ENCODE results near the gene SLC44A1. TPM values are rescaled to one million over a fixed set of nuclear protein-coding genes. Genes with fewer than 3 reads are reported as not detected.

Gene SLC44A1
- total RNA-seq, 4 donors from 2014 or later = 25.7 to 37.8 (median 28.3) TPM

DNA sequence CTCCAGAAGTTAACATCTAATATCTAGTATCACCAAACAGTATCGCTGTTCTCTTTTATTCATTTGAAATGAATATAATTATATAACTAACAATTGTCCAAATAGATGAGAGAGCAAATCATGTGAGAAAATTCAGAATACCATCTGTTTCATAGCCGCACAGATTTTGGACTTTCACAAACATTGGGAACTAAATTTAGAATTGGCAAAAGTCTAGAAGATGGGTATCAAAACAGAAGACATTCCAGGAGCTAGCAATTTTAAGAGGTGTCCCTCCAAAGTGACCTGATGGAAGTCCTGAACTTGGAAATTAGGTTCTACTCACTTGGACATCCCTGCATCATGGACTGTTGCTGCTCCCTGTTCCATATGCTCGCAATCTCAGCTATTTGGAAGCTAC is 146.4 kb downstream of the SLC44A1 start:
- TF ChIP-seq POLR2AphosphoS5 (IDR thresholded peaks at IDR 0.05) (no peak), POLR2A (IDR thresholded peaks at IDR 0.05; ENCODE audit: low read depth) (no peak), EP300 (IDR thresholded peaks at IDR 0.05) (no peak)
- TF ChIP-seq, protein P1, sequence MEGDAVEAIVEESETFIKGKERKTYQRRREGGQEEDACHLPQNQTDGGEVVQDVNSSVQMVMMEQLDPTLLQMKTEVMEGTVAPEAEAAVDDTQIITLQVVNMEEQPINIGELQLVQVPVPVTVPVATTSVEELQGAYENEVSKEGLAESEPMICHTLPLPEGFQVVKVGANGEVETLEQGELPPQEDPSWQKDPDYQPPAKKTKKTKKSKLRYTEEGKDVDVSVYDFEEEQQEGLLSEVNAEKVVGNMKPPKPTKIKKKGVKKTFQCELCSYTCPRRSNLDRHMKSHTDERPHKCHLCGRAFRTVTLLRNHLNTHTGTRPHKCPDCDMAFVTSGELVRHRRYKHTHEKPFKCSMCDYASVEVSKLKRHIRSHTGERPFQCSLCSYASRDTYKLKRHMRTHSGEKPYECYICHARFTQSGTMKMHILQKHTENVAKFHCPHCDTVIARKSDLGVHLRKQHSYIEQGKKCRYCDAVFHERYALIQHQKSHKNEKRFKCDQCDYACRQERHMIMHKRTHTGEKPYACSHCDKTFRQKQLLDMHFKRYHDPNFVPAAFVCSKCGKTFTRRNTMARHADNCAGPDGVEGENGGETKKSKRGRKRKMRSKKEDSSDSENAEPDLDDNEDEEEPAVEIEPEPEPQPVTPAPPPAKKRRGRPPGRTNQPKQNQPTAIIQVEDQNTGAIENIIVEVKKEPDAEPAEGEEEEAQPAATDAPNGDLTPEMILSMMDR (IDR thresholded peaks at IDR 0.05) = no peak
- 94% methylated on average over 3 of the region's 3 CpGs for WGBS
- Histone ChIP-seq H3K4me3 (no peak overlapping the region), H3K9me3 (no peaks in the 10 kb centered on the region), H3K36me3 (peaks cover 0 to 3% (median 0%) of the 10 kb centered on the region in 4 donors), H3K4me1 (peaks cover 0 to 3% (median 0%) of the 10 kb centered on the region in 4 donors), H3K27ac (replicated peaks in 1 of 4) (no peak overlapping the region), H3K27me3 (no peaks in the 10 kb centered on the region)
- intact Hi-C loops (cut with DNase I) = no loop called here
- no peak for DNase-seq (ENCODE audit: extremely low spot score)

DNA sequence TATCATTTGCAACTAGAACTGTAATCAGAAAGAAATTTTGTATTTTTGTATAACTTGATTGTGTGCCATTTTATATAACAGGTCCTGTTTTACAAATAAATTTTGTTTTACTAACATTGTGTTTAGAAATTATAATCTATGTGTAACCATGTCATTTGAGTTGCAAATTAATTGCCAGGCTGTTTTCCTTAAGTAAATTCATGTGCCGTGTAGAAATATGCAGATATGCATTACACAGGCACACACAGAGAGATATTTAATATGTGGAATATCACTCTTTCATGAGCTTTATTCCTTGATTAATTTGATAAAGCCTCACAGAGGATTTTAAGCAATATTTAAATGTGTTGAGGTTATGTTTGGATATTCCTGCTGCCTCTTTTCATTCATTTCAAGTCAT is 146.8 kb downstream of the SLC44A1 start:
- intact Hi-C loops (cut with DNase I) = no loop called here
- peaks cover 0 to 3% (median 0%) of the 10 kb centered on the region in 4 donors for H3K36me3 ChIP-seq
- no peaks in the 10 kb centered on the region for H3K27me3 ChIP-seq
- no peak for DNase-seq (ENCODE audit: extremely low spot score)
- 100% methylated on average over 1 of the region's 1 CpG for WGBS
- TF ChIP-seq, protein P1 (IDR thresholded peaks at IDR 0.05) = no peak
- TF ChIP-seq EP300 (IDR thresholded peaks at IDR 0.05) (no peak), POLR2AphosphoS5 (IDR thresholded peaks at IDR 0.05) (no peak), POLR2A (IDR thresholded peaks at IDR 0.05; ENCODE audit: low read depth) (no peak)
- no peak overlapping the region for H3K4me3 ChIP-seq
- no peaks in the 10 kb centered on the region for H3K4me1 ChIP-seq
- no peaks in the 10 kb centered on the region for H3K9me3 ChIP-seq
- H3K27ac ChIP-seq (replicated peaks in 1 of 4) = no peak overlapping the region

DNA sequence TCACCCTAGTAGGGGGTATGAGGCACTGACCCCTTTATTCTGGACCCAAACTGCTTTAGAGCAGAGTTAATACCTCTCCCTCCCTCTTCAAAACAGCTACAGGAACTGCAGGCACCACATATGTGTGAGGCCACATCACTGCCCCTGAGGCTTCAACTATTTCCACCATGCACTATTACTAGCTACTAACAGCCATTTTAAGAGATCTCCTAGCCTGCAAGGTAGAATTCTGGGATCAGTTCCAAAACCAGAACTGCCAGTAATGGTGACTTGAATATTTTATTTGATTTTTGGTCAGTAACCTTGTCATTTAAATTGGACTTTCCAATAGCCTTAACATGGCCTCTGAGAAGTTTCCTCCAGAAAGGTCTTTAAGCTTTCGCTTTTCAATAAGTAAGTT is 148.1 kb downstream of the SLC44A1 start:
- Histone ChIP-seq H3K27me3 (no peaks in the 10 kb centered on the region), H3K9me3 (no peaks in the 10 kb centered on the region), H3K36me3 (peaks cover 0 to 3% (median 0%) of the 10 kb centered on the region in 4 donors), H3K4me1 (no peaks in the 10 kb centered on the region), H3K4me3 (no peak overlapping the region), H3K27ac (replicated peaks in 1 of 4) (no peak overlapping the region)
- WGBS = 95% methylated on average over 1 of the region's 1 CpG
- no peak for DNase-seq (ENCODE audit: extremely low spot score)
- TF ChIP-seq POLR2A (IDR thresholded peaks at IDR 0.05; ENCODE audit: low read depth) = no peak
- TF ChIP-seq, protein P1 (IDR thresholded peaks at IDR 0.05) = no peak
- TF ChIP-seq POLR2AphosphoS5 (IDR thresholded peaks at IDR 0.05) = no peak
- no peak for TF ChIP-seq EP300 (IDR thresholded peaks at IDR 0.05)
- intact Hi-C loops (cut with DNase I) = no loop called here

DNA sequence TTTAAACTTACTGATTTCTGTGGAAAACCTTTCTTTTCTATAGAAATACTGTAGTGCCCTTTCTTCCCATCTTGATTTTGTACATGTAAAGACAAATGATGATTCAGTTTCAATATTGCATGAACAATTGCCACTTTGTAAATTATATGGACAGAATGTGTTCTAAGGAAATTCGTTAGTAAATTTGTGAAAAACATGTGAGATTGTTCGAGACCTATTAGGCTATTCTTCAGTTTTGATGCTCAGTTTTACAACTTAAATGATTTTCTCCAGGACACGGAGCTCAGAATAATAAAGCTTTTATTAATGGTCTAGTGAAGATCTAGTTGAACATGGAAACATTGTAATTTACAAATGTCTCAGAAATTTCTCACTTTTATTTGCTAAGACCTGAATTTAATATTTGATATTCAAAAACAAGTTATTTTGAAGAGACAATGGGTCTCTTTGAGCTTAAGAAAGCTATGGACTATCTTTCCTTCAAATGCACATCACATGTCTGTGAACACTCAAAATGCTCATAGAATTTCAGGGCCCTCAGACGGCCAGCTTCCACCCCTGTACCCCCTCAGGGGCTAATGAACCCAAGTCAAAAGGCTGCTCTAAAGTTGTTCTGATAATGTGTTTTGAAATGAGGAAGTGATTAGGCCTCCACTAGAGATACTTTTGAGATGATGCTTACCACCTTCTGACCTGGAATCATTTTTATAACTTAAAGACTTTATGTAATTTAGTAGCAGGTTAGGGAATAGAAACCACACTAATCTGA is 149.3 kb downstream of the SLC44A1 start:
- H3K36me3 ChIP-seq = peaks cover 0 to 3% (median 0%) of the 10 kb centered on the region in 4 donors
- H3K27me3 ChIP-seq = no peaks in the 10 kb centered on the region
- 88% methylated on average over 4 of the region's 4 CpGs for WGBS
- no peaks in the 10 kb centered on the region for H3K9me3 ChIP-seq
- no peak for DNase-seq (ENCODE audit: extremely low spot score)
- H3K27ac ChIP-seq (replicated peaks in 1 of 4) = no peak overlapping the region
- intact Hi-C loops (cut with DNase I) = no loop called here
- no peak overlapping the region for H3K4me3 ChIP-seq
- H3K4me1 ChIP-seq = no peaks in the 10 kb centered on the region
- TF ChIP-seq POLR2A (IDR thresholded peaks at IDR 0.05; ENCODE audit: low read depth) = no peak
- TF ChIP-seq, protein P1 (IDR thresholded peaks at IDR 0.05) = no peak
- no peak for TF ChIP-seq POLR2AphosphoS5 (IDR thresholded peaks at IDR 0.05)
- TF ChIP-seq EP300 (IDR thresholded peaks at IDR 0.05) = no peak

Data from esophagus muscularis mucosa (tissue), 4 donors.